ENCODE results near the gene GSK3A. TPM values are rescaled to one million over a fixed set of nuclear protein-coding genes. Genes with fewer than 3 reads are reported as not detected.

The GSK3A gene
- total RNA-seq, 1 donor from 2014 or later: 14.0 TPM

DNA sequence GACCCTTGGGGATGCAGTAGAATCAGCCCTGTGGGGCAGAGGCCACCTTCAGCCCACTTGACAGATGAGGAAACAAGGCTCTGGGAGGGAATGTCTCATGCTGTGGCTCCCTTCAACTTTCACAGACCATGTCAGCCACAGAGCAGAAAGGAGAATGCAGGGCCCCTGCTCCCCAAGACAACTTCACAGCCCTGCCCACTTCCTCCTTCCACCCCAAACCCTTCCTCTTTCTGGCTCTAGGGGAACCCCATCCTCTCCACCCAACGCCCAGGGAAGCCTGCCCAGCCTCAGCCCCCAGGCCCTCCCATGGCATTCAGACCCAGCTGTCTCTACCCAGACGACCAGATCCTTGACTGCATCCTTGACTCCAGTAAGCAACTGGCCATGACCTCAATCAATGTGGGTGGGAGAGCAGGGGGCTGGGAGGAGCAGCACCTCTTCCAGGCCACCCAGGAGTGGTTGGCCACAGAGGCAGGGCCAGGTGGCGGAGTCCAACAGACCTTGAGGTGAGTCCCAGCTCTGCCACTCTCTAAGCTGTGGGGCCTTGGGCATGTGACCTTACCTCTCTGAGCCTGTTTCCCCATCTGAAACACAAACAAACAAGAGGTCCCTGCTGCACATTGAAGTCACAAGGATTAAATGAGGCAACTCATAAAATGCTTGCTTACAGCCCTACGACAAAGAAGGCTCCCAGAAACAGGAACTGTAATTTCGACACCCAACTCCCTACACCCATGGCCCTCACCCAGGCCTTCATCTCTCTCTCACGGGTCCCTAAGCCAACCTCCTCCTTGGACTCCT, 40.7 kb downstream of the GSK3A start:
- no peak for DNase-seq (ENCODE audit: low read depth, low spot score)

DNA sequence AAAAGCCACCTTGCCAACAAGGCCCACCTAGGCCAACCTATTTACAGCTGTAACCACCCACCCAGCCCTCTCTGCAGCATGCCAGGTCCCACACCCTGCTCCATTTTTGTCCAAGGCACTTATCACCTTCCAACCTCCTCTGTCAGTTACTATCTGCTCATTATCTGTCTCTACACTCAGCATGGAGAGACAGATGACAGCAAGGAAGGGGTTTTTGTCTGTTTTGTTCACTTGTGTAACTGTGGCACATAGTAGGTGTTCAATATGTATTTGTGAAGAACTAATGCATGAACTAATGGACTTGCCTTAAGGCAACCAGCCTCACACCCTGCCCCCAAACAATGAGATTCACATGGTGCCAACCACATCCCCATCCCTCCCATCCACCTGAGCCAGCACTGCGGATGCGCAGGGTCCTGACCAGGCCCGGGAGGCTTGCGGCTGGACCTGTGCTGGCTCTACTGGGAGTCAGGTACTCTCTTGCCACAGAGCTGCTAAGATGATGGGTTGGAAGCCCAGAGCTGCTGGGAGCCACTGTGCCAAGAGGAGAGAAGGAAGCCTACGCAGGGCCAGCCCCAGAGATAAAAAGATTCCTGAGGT, 42.2 kb downstream of the GSK3A start:
- DNase-seq (ENCODE audit: low read depth, low spot score): no peak

DNA sequence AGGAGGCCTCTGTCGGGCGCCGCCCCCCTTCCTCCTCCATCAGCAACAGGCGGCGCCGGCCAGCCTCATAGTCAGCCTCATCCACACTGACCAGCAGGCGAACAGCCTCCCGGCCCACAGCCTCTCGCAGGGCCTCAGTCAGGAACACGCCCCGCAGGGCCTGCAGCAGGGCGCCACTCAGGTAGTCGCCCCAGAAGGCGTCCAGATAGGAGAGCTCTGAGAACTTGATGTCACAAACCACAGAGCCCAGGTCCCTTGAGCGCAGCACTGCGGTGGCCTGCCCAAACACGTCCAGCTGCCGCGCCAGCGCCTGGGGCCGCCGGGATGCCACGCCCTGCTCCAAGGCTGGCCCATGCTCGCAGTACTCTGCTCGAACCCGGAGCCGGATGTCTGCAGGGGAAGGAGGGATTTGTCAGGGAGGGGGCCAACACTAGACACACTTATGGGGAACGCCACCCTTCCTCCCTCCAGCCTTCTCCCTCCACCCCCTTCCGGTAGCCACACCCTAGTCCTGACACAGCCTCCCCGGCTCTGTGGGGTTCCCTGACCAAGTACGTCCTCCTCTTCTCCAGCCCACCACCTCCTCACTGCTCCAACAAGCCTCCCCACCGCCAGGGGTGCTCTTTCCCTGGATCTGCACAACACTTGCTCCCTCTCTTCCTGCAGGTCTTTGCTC, 42.8 kb downstream of the GSK3A start:
- DNase-seq (ENCODE audit: low read depth, low spot score): no peak

DNA sequence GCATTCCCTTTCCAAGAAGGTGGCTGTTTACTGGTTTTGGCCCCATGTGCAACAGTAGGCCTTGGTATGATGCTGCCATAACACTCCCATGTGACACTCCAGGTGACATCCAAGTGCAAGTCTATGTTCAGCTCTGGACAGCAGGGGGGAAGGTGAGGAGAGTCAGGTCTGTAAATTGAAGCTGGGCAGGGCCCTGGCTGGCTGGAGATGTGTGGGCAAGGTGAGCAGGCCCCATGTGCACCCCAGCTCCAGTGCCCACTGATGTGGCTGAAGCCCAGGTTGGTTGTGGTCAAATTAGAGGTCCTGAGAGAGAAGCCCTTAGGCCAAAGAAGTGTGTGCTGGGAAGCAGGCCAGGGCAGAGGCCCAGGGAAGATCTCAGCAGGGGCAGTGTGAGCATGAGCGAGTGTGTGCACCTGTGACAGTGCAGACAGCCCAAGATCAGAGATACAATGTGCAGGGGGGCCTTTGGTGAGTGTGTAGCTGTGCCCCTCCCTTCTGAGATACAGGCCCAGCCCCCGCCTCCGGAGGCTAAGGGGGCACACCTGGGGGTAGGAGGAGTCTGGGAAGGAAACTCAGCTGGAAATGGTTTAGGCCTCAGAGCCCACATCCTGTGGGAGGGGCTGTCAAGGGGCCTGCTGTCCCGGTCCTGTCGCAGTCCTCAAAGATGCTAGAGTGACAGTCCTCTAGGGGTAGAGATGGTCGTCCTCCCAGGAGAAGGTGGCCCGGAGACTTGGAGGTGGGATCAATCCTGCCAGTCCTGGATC, 43.5 kb downstream of the GSK3A start:
- DNase-seq (ENCODE audit: low read depth, low spot score): no peak

DNA sequence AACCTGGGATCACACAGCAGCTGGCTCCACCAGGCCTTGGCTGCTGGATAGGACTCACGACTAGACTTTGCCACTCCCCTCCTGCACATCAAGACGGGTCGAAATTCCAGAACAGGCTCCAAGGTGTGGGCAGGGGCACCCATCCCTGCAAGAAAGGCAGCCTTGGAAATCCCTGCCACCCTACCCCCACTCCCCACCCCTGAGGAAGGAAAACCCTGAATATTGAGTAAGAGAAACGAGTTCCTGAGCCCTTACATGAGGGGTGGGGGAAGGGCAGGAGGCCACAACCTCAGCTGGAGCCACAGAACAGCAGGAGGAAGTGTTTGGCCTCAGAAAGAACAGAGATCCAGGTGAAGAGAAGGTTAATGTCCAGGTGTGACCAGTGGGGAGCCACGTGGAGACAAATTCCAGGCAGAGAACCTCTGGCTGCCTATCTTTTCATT, 45.0 kb downstream of the GSK3A start:
- DNase-seq (ENCODE audit: low read depth, low spot score): no peak

DNA sequence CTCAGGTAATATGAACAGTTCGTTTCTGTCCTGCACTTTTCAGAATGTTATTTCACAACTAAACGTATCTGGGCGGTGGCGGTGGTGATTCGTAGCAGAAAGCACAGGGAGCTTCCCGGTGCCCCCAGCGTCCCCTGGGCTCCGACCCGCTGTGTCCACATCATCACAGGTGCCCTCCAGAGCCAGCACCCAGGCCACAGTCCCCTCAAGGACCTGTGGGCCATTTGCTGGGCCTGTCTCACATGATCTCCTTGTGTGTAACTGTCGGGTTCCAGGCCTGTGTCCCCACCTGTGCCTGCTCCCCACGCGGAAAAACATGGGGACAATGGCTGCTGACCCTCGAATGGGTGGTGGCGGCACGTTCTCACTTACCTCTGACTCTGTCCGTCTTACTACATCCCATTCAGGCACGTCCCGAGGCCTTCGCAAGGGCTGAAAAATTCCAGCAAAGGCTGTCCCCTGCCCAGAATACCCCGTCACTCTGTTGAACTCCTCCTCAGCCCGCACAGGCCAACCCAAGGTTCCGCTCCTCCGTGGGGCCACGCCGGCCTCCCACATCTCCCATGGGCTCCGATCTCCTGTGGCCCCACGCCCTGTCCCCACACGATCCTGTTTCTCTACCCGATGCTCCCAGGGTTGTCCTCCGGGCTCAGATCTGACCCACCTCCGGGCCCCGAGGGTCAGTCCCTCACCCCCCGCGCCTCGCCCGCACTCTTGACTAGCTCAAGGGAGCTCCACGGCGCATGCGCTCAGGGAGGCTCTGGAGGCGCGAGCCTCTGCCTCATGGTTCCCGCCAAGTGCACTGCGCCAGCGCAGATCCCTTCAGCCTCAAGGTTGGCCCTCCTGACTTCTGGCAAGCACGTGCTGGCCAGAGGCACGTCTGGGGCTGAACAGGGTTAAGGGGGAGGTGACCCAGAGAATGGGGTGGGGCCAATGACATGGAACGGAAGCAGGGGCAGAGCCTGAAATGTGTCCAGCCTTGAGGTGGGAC, 46.1 kb downstream of the GSK3A start:
- DNase-seq (ENCODE audit: low read depth, low spot score): no peak

DNA sequence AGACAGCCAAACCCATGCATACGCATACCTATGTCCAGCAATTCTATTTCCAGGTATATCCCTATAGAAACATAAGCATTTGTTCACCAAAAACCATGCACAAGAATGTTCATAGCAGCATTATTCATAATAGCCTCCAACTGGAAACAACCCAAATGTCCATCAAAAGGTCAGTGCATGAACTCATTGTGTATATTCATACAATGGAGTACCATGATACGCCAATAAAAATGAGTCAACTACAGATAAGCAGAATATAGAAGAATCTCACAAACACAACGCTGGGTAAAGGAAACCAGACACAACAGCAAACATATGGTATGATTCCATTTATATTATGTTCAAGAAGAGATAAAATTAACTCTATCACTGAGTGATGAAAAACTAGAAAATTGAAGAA, 48.7 kb downstream of the GSK3A start:
- peak; percentile 66 for DNase-seq (ENCODE audit: low read depth, low spot score)

DNA sequence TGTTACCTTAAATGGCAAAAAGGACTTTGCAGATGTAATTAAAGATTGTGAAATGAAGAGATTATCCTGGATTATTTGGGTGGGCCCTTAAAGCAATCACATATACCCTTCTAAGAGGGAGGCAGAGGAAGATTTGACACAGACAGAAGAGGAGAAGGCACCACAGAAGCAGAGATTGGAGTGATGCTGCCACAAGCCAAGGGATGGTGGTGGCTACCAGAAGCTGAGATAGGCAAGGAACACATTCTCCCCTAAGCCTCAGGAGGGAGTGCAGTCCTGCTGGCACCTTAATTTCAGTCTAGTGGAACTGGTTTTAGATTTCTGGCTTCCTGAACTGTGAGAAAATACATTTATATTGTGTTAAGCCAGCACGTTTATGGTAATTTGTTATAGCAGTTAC, 49.1 kb downstream of the GSK3A start:
- DNase-seq (ENCODE audit: low read depth, low spot score): no peak

DNA sequence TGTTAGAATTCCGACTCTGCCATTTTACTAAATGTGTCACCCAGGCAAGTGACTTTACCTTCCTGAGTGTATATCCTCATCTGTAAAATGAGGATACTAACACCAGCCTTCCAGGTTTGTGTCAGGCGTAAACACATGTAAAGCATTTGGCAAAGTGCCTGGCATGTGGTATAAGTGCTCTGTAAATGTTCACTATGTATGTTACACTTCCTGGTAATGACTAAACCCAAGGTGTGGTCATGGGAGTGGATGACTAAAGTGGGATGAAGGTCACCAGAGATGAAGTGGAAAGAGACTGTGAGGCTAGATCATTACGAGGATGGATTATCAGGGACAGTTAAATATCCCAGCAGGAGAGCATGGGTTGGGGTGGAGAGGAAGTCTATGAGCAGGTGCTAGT, 50.5 kb downstream of the GSK3A start:
- no peak for DNase-seq (ENCODE audit: low read depth, low spot score)

DNA sequence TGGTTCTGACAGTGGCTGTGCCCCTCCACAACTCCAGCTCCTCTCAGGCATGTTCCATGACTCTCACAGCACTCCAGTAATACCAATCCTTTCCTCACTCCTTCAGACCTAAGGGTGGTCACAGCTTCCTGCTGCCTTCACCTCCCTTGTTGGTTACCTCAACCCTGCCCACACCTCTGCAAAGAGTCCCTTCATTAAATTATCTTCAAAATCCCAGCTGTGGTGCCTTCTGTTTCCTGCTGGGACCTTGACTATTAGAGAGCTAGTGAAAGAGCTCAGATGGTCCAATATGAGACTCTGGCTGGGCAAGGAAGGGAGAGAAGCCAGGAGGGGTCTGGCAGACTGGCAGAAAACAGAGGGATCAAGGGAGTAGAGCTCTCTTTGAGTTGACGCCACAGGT, 51.1 kb downstream of the GSK3A start:
- DNase-seq (ENCODE audit: low read depth, low spot score): no peak

DNA sequence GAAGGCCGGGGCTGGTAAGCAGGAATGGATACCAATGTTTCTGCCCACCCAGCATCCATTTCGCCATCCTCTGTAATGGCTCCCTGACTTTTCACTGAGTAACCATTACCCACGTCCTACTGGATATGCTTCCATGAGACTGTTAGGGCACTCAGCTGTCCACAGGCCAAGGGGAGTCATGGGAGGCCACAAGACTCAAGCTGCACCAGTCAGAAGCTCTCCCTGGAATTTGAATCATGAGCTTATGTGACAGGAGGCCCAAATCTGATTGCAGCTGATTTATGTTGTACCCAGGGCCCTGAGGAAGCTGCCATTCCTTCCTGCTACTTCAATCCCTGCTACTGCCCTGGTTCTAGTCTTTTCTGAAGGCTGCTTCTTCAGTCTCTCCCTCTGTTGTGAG, 53.3 kb downstream of the GSK3A start:
- DNase-seq (ENCODE audit: low read depth, low spot score): no peak

DNA sequence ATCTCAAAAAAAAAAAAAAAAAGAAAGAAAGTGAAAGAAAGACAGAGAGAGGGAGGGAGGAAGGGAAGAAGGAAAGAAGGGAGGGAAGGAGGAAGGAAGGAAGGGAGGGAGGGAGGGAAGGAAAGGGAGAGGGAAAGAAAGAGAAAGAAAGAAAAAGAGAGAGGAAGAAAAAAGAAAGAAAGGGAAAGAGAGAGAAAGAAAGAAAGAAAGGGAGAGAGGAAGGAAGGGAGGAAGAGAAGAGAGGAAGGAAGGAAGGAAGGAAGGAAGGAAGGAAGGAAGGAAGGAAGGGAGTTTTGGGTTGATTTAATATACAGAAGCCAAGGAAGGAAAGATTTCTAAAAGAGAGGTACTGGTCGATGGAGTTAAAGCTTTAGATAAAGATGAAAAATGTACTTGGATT, 53.7 kb downstream of the GSK3A start:
- no peak for DNase-seq (ENCODE audit: low read depth, low spot score)

DNA sequence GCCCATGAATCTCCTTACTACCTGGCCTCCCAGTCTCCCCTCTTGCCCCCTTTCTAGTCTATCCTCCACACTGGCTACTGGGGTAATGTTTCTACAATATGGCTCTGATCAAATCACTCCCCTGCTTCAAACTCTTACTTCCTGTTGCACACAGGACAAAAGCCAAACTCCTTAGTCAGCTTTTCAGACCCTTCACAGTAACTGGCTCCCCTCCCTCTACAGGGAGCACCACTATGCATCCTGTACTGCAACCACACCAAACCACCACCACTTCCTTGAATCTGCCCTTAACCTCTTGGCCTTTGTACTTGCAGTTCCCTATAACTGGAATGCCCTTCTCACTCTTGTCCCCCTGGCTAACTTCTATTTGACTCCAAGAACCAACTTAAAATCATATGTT, 57.1 kb downstream of the GSK3A start:
- no peak for DNase-seq (ENCODE audit: low read depth, low spot score)

DNA sequence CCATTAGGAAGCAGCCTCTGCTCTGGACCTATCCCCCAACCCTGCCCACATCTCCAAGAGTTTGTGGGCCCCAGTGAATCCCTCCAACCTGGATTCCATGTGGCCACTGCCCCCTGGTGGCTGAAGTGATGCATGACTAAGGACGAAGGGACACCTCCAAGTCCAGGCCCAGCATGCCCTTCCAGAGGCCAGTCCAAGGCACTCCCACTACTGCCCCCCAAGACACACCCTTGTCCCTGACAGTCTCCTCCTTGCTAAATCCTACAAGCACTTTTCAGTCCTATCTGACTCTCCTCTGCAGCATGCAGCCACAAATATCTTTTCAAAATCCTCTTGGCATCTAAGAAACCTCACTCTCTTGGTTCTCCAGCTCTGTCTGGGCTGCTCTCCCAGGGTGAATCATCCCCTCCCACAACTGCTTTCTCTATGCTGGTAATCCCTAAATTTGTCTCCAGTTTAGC, 58.0 kb downstream of the GSK3A start:
- peak; percentile 46 for DNase-seq (ENCODE audit: low read depth, low spot score)

Other genes starting within 250 kb of the GSK3A start
- gene ATP1A3, start 248.4 kb downstream of the GSK3A start, total RNA-seq: 0.07 TPM in 1 of 2 replicates, not detected in the other
- 2.2 and 5.7 TPM in 2 replicates for gene GRIK5, start 172.4 kb downstream of the GSK3A start, total RNA-seq
- gene ZNF574, start 166.4 kb downstream of the GSK3A start, total RNA-seq: 11.9 and 15.1 TPM in 2 replicates
- gene POU2F2, start 110.2 kb downstream of the GSK3A start, total RNA-seq: 0.26 and 0.49 TPM in 2 replicates
- gene DEDD2, start 24.9 kb downstream of the GSK3A start, total RNA-seq: 16.2 and 29.1 TPM in 2 replicates
- gene ZNF526, start 22.3 kb downstream of the GSK3A start, total RNA-seq: 8.0 and 10.1 TPM in 2 replicates
- gene ERF, start 12.5 kb upstream of the GSK3A start, total RNA-seq: 22.6 and 27.3 TPM in 2 replicates
- 15.4 and 16.1 TPM in 2 replicates for gene CIC, start 26.6 kb upstream of the GSK3A start, total RNA-seq
- 0.21 and 0.26 TPM in 2 replicates for gene PRR19, start 59.5 kb upstream of the GSK3A start, total RNA-seq
- gene PAFAH1B3, start 60.0 kb upstream of the GSK3A start, total RNA-seq: 27.3 and 33.4 TPM in 2 replicates
- not detected in 2 replicates for gene TMEM145, start 70.7 kb upstream of the GSK3A start, total RNA-seq
- 24.6 and 27.5 TPM in 2 replicates for gene MEGF8, start 83.0 kb upstream of the GSK3A start, total RNA-seq
- not detected in 2 replicates for gene CNFN, start 147.7 kb upstream of the GSK3A start, total RNA-seq
- gene LIPE, start 184.8 kb upstream of the GSK3A start, total RNA-seq: 4.8 and 9.1 TPM in 2 replicates
- not detected in 2 replicates for gene CXCL17, start 200.3 kb upstream of the GSK3A start, total RNA-seq